ENCODE data around the gene LCE1C.

DNA sequence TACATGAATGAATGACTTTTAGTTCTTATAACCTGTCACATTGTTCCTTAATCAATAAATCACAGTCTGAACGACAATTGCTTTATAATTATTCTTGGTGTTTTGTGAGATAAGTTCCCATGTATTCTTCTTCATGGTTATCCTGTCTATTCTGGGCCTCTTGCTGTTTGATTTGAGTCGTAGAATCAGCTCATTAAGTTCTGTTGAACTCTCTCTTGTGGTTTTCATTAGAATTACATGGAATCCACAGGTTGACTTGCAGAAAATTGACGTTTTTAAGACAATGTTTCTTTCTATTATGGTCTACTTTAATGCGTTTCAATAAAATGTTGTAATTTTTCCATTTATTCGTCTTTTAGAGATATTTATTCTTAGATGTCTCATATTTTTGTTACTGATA is 16.8 kb upstream of the LCE1C start:
- TF ChIP-seq CTCF (tag by site-specific recombination; IDR thresholded peaks at IDR 0.05): no peak
- TF ChIP-seq MZF1 (tag by site-specific recombination; IDR thresholded peaks at IDR 0.05; ENCODE audit: borderline replicate concordance): no peak

Data from HEK293 (cell line).